ENCODE results near the gene ARL3. TPM values are rescaled to one million over a fixed set of nuclear protein-coding genes. Genes with fewer than 3 reads are reported as not detected.
"Not testable (repeated sequence)": the region's sequence is repeated elsewhere in the genome, so short reads cannot be mapped to it uniquely, and the experiment has no call there.

Gene ARL3
- polyA plus RNA-seq, 12 donors: 10.6 to 18.8 (median 13.8) TPM; not detected in 1

DNA sequence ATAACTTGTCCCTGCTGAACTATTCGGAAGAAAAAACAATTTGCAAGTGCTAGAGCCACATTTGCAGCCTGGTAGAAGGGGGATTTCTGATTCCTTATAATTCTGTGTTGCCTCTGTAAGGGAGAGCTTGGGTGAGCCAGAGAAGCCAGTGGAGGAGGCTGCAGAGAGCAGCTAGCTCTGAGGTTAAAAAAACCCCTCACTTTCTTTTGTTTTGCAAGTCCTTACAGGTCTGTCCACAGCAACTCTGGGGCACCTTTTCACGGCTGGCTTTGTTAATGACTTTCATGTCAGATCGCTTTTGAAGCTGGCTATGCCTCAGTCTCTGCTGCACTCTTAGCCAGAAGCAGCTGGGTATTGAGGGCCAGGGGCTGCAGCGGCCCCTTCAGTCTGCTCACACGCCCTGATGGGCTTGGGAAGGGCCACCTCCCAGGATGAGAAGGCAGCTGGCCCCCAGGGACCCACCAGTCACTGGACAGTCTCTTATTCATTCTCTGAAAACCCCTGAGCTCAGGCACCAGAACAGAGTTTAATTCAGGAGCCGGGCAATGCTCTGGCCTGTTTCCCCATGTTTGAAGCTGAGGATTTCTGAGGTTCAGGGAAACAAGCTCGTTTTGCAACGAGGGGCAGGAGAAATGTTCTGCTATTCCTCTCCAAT is 39.1 kb downstream of the ARL3 start:
- DNase-seq: no peak

DNA sequence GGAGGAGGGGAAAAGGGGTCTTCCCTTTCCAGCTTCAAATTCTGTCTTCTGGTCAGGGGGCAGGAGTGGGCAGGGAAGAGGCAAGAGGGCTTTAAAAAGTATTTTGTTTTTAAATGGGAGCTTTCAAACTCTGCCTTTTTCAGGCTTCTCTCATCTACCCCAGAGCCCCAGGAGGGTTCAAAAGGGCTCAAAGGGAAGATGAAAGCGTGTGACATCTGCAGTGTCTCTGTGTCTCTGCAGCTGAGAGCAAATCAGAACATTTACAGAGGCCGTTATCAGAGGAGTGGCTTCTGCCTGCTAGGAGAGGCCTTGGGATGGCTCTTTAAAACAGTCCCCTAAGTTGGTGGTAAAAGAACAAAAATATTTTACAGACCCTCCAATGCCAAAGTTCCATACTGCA is 39.6 kb downstream of the ARL3 start:
- DNase-seq: no peak

DNA sequence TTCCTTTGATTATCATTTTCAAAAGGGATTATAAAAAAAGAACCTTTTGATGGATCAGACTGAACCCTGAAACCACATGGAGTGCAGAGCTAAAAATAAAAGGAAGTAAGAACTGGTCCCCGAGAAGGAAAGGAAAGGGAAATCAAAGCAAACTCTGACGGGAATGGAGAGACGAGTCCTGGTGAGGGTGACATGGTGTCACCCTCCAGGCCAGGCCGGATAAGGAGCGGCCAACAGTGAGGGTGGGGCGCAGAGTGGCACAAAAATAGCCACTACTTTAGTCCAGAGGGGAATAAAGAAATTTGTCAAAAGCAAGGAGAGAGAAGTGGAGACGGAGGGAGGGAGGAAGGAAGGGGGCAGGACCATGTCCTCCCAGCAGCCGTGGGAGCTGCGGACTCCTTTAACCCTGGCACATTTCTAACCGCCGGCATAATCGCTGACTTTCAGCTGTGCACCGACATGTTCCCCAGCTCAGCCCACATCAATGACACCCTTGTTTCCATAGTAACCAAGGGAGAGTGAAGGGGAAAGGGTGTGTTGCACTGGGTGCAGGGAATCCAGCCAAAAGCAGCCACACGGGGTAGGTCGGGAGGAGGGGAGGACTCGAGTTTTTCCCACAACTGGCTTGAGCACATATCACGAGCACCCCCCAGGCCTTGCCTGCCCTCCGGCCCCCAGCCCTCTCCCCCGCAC is 40.2 kb downstream of the ARL3 start:
- DNase-seq: no peak

DNA sequence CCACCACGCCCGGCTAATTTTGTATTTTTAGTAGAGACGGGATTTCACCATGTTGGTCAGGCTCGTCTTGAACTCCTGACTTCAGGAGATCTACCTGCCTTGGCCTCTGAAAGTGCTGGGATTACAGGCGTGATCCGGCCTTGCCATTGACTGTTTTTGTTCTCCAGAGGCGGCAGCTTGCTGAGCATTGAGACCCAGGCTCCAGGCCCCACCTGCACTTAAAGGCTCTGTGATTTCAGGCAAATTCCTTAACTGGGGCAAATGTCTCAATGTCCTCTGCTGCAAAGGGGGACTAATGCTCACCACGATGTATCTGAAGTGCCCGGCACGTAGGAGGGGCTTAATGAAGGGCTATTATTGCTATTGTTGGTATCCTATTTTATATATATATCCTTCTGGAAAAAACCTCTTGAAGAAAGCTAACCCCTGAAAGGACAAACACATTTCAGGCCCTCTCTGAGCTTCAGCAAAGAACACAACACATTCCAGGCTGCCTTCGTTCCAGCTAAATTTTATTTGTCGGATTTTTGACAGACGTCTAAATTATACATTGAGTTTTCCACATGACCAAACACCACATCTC is 40.9 kb downstream of the ARL3 start:
- DNase-seq: no peak

DNA sequence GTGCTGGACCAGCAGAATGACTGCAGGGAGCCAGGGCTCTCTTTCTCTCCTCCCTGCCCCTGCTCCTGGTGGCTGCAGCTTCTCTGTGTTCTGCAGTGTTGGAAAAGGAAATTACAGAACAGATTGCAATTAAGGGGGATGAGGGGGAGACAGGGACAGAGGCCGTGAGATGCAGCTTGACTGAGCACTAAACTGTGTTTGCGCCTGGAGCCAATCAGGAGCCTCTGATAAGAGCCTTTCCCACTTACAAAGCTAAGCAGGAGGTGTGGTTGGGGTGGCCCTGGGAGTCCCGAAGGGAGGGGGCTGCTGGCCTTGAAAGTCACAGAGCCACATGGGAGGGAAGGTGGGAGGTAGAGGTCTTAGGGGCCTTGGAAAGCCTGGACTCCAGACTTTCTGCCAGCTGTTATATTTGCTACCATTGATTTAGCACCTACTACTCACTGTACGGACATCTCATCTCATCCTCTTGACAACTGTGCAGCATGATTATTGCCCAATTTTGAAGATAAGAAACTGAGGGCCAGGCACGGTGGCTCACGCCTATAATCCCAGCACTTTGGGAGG is 43.2 kb downstream of the ARL3 start:
- no peak for DNase-seq

DNA sequence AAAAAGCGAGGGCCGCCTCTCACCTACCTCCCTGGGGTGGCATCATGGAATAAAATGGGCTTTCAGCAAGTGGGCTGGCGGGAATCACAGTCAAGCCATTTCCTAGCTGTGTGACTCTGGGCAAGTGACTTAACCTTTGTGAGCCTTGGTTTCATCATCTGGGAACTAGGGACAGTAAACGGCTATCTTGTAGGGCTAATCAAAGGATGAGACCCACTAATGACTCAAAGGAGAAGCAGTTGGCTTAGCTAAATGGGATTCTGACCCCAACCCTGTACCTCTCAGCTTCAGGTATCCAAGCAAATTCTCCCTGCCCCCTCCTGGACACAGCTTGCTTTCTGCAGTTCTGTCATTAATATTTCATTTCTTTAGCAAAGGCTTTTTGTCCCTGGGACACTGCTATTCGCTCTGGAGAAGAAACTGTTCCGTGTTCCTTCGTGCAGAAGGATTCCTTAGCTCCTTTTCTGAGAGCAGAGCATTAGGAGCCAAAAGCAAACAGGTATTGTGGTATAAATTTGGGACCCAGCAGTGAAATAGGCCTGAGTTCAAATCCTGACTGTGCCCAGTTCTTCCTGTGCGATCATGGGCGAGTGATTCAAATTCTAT is 44.0 kb downstream of the ARL3 start:
- DNase-seq: no peak

DNA sequence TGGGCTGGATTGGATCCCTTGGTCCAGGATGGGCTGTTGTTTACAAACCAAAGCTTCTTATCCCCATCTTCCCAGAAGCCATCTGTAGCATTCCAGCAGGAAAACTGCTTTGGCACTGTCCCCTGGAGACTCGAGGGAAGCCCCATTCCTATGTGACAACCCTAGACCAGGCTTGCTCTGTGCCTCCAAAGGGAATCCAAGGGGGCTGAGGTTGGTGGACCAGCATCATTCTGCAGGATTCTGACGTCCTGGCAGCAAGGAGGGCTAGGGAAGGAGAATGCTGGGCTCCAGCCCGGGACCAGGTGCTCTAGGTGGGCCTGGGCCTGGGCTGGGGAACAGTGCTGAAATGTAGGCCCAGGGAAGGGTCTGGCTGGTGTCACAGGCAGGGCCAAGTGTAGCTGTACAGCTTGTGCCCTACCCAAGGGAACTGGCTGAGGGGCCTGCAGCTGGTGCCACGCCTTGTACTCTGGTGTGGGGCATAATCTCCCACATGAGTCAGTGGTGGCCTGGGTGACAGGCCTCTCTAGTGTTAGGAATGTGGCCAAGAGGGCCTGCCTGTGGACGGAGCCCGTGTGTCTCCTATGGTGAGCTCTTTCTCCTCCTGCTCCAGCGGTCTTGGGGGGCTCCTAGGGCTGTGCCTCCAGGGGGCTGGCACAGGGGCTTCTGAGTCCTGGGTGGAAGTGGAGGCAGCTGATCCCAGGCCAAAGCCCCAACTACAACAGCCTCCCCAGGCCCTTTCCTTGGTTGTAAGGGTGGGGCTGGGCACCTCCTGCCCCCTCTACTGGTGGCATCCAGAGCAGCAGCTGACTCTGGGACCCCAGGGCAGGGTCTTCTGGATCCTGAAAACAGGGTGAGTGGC is 44.8 kb downstream of the ARL3 start:
- no peak for DNase-seq

DNA sequence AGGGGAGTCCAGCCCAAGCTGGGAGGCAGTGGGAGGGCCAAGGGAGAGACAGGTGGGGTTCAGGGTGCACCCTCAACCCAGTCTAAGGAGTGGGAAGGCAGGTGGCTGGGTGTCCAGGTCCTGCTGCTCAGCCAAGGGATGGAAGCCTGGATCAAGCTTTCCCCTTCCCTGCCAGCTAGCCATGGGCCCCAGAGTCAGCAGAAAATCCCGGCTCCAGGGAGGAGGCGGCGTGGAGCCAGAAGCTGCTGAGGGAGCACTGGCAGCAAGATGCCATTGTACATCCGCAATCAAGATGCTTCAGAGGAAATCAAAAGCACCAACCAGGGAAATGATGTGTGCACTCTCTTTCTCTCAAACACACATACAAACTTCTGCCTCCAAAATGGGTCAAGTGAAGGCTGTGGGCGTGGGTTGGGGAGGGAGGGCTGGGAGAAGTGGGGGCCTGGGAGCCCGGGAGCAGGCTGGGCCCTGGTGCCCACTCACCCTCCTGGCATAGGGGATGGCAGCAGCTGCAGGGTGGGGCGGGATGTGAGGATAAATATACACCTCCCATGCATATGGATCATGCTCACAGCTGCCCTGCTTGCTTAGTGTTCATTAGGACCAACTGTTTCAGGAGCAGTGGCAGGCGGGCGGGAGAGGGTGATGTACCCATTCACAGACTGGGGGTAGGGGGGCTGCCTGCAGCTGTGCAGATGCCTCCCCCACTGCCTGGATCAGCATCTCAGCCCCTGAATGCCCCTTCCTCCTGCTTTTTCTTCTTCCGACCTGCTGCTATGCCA is 45.7 kb downstream of the ARL3 start:
- no peak for DNase-seq

DNA sequence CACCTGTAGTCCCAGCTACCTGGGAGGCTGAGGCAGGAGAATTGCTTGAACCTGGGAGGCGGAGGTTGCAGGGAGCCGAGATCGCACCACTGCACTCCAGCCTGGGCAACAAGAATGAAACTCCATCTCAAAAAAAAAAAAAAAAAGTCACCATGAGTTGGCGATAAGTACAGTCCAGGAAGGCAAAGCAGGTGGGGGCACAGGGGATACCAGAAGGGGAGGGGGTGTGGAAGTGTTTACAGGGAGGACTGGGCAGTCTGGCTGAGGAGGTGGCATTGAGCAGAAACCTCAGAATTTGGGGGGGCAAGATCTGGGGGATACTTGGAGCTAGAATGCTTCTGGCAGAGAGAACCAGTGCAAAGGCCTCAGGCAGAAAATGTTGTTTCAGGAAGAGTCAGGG is 46.8 kb downstream of the ARL3 start:
- DNase-seq: not testable (repeated sequence)

DNA sequence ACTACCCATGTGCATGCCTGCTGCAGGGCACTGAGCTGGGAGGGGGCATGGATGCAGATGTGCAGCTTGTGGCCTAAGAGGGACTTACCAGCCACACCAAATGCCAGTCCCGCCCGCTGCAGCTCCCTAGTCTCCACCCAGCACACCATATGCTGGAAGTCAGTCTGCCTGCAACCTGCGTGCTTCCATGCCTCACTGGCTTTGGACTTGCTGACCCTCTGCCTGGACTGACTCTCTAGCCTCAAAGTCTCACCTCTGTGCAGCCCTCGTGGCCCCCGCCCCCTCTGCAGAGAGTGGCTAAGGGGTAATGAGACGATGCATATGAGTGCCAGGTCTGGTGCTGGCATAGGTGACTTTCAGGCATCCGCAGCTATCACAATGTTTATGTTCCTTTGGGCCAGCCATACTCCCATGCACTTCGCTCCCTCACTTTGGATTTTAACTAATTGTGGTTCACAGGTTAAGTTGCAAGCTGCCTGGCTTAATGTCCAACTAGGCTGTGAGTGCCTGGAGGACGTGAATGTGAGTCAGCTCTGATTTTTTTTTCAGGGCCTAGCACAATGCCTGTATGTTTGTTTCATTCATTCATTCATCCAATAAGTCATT is 48.2 kb downstream of the ARL3 start:
- DNase-seq: no peak

DNA sequence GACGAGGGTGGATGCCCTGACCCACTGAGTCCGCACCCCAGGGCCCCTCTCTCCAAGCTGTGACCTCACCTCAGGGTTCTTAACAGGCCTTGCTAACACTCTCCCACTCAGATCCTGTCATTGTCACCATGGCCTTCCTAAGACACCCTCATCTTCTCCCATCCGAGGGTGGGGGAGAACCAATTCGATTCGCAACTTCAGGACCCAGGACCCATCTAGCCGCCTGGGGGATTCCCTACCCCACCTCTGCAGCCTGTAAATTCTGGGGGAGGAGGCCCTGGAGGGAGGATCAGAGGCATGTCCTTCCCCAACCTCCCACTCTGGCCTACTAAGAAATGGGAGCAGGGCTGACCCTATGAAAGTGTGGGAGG is 52.6 kb downstream of the ARL3 start:
- DNase-seq: no peak

DNA sequence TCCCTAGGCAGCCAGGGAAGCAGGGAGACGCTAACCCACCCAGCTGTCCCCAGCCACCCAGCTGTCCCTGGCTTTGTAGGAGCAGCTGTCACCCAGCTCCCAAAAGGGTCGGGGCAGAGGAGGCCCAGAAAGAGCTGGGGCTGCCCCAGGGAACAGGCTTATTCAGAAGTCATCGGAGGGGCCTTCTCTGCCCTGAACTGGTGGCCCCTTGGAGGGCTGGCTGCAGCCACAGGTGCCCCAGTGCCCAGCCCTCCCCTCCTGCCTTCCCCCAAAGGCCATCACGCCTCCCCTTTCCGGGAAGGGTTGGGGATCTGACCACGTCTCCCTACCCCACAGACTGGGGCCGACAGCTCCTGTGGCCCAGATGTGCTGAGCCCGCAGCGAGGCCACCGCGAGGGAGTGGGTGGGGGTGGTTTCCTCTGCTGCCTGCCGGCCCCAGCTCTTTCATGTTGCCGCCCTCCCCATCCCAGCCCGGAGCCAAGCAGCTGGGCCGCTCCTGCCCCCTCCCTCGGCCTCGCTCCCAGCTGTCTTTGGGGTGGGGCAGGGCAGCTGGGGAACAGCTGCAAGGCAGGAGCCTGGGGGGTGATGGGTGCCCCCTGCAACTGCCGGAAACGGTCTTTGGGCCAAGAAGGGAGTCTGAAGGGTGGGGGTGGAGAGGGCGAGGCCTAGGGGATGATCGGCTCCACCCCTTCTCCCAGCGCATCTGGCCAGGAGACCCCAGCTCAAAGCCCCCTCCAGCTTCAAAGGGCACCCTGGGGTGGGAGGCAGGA is 53.1 kb downstream of the ARL3 start:
- peak; percentile 72 for DNase-seq

DNA sequence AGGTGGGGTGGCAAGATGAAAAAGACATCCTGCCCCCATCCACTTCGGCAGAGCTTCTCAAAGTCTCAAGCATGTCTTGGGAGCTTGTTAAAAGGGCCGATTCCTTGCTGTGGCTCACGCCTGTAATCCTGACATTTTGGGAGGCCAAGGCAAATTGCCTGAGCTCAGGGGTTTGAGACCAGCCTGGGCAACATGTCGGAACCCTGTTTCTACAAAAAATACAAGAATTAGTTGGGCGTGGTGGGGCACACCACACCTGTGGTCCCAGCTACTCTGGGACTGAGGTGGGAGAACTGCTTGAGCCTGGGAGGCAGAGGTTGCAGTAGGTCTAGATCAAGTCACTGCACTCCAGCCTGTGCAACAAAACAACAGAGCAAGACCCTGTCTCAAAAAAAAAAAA is 55.4 kb downstream of the ARL3 start:
- no peak for DNase-seq

DNA sequence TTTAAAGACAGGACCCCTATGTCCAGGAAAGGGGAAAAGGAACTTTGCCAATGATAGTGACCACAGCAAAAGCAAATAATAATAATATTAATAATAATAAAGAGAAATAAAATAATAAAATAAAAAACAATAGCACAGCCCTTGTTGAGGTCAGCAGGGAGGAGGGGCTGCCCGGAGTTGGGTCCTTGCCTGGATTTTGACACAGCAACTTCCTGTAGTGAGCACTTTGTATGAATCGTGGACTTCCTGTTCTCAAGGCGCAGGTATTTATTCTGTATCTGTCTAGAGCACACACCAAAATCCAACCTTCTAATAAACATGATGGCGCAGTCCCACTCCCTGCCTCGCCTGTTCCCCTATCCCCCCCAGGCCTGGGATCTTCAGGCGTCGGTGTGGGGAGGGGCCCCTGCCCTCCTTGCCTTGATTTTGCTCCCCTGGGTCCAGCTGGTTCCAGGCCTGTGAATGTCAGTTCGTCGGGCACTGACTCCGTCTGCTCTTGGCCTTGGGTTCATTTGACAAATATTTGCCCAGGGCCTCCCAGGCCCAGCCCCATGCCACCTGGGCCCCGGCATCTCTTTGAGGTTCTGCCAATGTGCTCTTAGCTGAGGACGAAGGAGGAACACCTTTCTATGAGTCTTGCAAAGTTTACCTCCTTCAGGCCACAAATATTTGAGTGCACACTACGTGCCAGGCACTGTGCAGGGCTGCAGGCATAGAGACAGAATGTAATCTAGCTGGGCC is 56.0 kb downstream of the ARL3 start:
- no peak for DNase-seq

DNA sequence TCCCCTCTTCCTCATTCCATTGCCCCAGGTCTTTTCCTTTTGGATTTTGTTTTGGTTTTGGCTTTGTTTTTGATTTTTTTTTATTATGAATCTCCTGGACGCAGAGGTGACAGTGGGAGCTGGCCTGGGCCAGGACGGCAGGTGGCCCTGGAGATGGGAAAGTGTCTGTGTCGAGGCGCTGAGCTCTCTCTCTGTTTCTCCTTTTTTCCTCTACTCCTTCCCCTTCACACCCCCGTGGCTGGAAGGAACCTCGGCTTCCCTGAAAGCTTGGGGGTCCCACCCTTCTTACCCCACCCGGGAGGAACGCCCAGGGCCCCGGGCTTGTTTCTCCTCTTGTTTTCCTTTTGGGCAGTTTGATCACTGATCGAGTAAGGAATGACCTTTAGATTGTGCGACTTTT is 56.7 kb downstream of the ARL3 start:
- DNase-seq: no peak

DNA sequence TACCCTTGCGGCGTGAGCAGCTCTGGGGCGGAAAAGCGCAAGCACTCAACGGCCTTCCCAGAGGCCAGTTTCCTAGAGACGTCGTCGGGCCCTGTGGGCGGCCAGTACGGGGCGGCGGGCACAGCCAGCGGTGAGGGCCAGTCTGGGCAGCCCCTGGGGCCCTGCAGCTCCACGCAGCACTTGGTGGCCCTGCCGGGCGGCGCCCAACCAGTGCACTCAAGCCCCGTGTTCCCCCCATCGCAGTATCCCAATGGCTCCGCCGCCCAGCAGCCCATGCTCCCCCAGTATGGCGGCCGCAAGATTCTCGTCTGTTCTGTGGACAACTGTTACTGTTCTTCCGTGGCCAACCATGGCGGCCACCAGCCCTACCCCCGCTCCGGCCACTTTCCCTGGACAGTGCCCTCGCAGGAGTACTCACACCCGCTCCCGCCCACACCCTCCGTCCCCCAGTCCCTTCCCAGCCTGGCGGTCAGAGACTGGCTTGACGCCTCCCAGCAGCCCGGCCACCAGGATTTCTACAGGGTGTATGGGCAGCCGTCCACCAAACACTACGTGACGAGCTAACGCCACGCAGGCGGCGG is 57.3 kb downstream of the ARL3 start:
- no peak for DNase-seq

DNA sequence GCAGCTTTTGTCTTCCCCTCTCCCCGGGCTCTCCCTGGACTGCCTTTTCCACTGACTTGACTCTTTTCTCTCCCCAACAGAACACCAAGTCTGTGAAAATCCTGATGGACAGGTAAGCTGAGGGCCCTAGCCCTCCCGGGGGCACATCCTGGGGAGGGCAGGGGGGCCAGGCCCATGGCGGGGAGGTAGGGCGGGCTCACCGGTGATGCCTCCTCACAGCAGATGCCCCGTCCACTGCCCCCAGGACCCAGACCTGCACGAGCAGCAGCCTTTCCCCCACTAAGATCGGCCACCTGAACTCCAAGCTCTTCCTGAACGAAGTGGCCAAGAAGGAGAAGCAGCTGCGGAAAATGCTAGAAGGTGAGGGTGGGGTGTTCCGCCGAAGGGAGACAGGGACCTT is 58.2 kb downstream of the ARL3 start:
- DNase-seq: no peak

DNA sequence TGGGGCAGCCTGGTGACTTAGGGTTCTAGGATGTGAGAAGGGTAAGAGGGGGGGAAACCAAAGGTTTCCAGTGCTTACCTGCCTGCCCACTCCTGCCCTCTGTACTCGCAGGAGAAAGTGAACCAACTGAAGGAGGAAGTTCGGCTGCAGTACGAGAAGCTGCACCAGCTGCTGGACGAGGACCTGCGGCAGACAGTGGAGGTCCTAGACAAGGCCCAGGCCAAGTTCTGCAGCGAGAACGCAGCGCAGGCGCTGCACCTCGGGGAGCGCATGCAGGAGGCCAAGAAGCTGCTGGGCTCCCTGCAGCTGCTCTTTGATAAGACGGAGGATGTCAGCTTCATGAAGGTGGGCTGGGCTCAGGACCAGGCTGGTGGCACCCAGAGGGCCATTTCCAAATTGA is 59.2 kb downstream of the ARL3 start:
- DNase-seq: no peak

DNA sequence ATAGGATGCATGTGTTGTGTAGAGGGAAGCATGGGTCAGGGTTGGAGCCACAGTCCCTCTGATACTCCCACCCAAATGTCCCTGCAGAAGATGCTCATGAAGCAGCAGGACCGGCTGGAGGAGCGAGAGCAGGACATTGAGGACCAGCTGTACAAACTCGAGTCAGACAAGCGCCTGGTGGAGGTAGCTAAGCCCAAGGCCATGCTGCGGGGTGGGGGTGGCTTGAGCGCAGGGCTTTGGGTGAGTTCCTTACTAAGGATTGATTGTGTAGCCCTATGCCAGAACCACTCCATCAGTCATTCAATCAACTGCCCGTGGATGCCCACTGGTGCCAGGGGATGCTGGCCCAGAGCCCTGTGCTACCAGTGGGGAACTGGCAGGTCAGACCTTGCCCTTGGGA is 59.6 kb downstream of the ARL3 start:
- no peak for DNase-seq
